Frontal cortex (tissue), 4 donors: Measurements from ENCODE around the gene UBE2D1. TPM values are rescaled to one million over a fixed set of nuclear protein-coding genes. Genes with fewer than 3 reads are reported as not detected.

Source experiments
- DNase-seq, 2 donors: peaks; one replicate each; pipeline ENCODE4 v3.0.0; 2012; ENCODE audit warnings: low spot score in 2 of 2
- FAIRE-seq: peaks from 2 replicates; lab custom pipeline; 2012; peaks lifted over from hg19 to GRCh38; lab: Jason Lieb, UNC
- total RNA-seq: library from RNA; depleted of rRNA; stranded (reverse); fragments of >200 nt; gene quantifications from one replicate; pipeline ENCODE4 v1.2.3, GENCODE V29; 2014
- donor health status: control.
- donor health status: control.
- donor health status: control.

UBE2D1 gene
- total RNA-seq, 1 donor from 2014 or later = 48.5 TPM

DNA sequence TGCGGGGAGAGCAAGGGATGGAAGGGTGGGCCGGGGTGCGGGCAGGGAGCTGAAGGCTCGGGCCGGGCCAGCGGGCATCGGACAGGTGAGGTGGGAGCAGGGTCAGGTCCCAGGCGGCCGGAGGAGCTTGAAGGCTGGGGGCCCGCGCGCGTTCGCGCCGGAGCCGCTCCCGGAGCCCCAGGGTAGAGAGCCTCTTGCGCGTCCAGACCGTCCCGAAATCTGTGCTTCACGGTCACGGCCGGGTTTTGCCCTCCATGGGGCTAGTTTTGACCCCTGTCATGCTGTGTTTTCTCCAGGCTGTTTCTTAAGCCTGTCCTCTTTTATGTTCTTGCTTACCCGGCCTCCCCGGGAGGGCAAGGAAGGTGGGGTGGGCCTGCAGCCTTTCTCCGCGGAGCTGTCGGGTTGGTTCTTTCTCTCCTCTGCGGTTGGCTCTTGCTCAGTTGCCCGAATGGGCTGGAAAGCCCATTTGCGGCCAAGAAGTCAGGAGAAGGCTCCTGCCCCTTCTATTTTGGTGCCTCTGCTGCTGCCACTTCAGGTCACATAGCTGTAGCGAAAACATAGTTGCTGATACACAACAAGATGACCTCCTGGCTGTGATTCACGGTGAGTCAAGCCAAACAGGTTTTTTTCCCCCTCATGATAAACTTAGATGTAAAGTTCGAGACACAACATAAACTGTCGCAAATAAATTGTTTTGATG, 650 bp downstream of the UBE2D1 start:
- DNase-seq (peak in 1 of 2 donors; percentile 15), FAIRE-seq (no peak)

DNA sequence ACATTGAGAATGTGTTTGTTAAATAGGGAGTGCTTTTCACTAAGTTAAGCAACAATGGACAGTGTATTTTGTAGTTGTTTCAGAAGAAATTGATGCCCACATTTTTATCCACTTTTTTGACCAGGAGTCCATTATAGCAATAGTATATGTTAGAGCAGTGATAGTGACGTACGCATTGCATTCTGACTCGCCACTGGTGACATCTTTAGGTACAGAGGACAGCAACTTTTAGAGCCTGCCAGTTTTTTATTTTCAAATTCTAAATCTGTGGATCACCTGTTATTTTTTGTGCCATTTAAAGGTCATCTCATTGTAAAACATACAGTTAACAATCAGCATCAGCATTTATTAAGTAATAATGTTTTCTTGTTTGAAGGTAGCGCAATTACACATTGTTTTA, 1.4 kb downstream of the UBE2D1 start:
- FAIRE-seq (no peak), DNase-seq (no peak)

DNA sequence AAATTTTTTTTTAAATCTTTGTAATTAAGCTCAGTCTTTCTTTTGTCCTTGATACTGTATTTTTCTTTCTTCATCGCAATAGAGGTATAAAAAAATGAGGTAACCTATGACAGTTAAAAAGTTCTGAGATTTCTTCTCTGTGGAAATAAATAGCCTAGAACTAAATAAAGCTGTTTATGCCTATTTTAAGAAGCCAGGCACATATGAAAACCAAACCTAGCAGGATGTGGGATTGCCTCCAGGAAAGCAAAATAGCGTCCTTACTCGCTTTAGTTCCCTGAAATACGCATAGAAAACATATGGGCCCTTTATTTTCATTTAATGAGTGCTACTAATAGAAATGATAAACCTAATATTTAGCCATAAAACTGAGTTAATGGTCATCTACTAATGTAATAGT, 6.6 kb downstream of the UBE2D1 start:
- FAIRE-seq = no peak
- no peak for DNase-seq

DNA sequence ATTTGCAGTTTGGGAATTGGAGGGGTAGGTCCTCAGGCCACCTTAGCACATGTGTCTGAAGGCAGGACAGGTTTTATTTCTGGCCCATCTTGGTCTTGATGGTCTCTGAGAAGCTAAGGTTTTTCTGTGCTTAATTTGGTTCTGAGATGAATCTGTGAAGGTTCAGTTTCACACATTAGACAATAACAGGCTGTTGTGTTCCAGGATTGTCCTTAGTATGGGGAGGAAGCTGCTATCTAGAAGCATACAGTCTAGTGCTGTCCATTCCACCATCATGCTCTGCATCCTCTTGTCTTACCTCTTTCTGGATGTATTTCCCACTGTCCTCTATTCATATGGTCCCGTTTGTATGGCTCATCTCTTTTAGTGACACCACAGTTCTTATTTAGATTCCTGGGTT, 7.1 kb downstream of the UBE2D1 start:
- no peak for FAIRE-seq

DNA sequence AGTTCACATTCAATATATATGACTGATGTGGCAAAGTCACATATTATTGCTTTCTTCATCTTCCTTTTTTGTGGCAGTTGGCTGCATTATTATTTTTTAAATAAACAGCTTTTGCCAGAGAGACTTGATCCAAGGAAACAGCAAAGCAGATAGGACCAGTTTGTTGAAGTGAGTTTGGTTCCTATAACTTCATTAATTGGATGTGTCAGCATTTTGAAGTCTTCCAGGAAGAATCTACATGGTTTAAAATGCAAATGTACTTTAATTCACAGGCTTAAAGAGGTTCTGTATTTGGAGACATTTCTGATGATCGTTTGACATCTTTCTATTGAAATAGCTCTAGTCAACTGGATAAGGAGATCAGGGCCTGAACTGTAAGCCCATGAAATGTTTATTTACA, 13.2 kb downstream of the UBE2D1 start:
- no peak for FAIRE-seq
- DNase-seq = no peak

More for the DNA sequence above, 7.1 kb downstream of the UBE2D1 start:
- DNase-seq = no peak

DNA sequence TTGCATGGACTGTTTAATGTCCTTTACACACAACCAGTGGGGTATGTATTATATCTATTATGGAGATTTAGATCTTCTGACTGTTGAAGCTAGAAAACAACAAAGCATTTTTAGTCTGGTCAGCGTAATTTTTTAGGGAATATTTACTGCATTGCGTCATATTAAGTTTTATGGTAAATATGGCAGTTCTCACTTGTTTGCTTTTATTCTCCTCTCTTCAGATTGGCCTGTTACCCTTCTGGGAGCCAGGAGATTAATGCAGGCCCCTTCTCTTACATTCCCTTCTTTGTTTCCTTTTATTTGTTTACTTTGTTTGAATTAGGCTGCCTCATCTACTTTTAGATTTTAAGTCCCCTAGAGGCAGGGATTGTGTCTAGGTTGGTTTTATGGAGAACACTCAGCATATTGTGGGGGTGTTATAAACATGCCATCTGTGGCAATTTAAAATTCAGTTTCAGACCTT, 13.8 kb downstream of the UBE2D1 start:
- no peak for FAIRE-seq

DNA sequence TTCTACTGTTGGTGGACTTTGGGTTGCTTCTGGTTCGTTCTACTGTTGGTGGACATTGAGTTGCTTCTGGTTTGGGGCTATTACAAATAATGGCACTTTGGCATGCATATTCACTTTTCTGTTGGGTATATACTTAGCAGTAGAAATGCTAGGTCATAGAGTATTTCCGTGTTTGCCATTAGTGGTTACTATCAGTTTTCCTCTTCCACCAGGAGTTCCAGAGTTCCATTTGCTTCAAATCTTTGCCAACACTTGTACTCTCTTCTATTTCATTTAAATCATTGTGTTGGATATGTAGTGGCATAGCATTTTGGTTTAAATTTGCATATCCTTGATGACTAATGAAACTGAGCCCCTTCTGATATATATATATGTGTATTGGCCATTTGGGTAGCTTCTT, 15.2 kb downstream of the UBE2D1 start:
- DNase-seq = no peak
- no peak for FAIRE-seq

More for the DNA sequence above, 13.8 kb downstream of the UBE2D1 start:
- no peak for DNase-seq

DNA sequence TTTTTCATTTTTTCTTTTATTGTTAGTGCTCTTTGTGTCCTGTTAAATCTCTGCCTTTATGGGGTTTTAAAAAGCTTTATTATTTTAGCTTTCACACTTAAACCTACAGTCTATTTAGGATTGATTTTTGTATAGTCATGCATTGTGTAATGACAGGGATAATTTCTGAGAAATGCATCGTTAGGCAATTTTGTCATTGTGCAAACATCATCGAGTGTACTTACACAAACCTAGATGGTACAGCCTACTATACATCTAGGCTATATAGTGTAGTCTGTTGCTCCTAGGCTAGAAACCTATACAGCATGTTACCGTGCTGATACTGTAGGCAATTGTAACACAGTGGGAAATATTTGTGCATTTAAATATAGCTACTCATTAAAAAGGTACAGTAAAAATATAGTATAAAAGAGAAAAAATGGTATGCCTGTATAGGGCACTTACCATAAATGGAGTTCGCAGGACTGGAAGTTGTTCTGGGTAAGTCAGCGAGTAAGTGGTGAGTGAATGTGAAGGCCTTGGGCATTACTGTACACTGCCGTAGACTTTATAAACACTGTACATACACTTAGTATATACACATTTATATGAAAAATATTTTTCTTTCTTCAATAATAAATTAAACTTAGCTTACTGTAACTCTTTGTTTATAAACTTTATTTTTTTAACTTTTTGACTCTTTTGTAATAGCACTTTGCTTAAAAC, 16.0 kb downstream of the UBE2D1 start:
- DNase-seq (no peak), FAIRE-seq (peak; percentile 74)

DNA sequence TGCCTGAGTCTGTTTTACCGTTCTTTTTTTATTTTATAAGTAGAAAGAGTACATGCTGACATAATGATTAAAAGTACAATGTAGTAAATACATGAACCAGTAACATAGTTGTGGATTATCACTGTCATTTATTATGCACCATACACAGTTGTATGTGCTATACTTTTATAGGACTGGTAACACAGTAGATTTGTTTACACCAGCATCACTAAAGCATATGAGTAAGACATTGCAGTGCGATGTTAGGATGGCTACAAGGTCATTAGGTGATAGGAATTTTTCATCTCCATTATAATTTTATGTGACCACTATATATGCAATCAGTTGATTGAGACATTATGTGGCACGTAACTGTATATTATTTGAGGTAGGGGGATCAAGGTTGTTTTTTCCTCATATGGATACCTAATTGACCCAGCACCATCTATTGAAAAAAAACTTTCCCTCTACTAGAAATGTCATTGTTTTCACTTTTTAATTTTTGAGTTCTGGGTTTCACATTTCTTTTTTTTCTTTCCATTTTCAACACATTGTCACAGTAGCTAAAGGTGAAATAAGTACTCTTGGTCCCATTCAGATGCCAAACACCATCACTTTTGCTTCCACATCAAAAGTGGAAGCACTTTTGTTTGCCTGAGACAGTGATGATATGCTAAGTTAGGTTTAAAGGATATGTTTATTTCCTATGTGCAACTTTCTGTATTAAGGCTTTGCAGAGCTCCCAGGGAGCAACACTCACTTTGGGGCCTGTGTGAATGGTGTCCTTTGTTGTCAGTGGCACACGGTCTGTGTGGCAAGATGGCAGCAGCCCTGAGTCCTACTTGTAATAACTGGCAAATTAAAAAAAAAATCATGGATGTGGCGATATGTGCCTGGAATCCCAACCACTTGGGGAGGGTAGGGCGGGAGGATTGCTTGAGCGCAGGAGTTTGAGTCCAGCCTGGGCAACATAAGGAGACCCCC, 17.1 kb downstream of the UBE2D1 start:
- no peak for DNase-seq
- no peak for FAIRE-seq

DNA sequence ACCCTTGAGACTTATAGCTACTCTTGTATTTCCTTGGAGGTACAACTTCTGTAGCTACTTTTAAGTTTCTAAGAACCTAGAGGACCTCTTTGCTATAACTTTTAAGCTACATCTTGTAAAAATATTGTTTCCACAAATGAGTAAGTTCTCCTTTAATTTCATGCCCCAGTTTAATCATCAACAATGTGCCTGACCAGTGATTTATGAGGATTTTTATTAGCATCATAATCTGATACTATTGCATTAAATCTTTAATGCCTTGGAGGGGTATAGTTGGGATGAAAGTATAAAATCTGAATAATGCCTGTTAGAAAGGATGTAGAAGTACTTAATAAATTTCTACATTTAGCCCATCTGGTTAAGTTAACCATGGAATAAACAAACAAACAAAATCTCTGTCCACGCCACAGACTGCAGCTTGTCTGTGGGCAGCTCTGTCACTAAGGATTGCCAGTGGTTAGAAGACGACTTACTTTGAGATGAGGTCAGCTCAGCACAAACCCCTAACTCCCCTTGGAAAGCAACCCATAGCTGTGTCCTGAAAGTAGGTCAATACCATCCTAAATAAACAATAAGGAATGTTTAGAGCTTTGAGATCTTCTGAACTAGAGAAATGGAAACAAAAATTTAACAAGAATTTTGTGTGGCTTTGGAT, 18.3 kb downstream of the UBE2D1 start:
- FAIRE-seq (no peak), DNase-seq (no peak)

DNA sequence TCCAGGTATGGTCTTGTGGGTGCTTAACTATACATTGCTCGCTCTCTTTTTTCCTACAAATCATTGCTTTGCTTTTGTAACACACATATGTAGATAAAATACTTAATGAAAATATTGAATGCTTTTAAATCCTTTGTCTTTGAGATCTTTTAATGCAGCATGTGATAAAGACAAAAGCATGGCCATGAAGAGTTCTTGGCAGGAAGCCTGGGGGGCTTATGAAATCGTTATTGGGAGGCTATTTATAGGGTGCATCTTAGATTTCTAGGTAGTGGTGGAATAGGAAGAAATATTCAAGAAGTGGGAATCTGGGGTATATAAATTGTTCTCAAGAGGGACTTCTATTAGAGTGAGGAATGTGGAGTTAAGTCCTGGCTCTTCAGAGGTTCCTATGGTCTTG, 21.9 kb downstream of the UBE2D1 start:
- DNase-seq (no peak), FAIRE-seq (no peak)

DNA sequence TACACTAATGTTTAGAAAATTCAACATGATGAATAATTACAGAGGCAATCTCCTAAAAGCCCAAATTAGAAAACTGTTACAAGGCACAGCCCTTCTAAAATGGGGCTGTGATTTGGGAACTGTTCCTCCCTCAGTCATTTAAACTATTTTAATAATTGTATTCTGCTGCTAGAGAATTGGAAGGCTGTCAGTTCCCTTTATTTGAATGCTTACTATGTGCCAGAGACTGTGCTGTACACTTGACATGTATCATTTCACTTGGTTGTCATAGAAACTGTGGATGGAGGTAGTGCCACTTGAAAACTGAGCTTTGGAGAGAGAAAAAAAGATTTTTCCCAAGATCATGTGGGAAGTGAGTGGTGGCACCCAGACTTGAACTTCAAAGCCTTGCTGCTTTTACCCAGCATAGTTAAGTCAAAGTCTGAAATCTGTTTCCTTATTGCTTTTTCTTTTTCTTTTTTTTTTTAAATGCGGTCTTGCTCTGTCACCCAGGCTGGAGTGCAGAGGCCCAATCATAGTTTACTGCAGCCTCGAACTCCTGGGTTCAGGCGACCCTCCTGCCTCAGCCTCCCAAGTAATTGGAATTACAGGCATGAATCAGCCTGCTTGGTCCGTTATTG, 23.6 kb downstream of the UBE2D1 start:
- no peak for FAIRE-seq
- no peak for DNase-seq

DNA sequence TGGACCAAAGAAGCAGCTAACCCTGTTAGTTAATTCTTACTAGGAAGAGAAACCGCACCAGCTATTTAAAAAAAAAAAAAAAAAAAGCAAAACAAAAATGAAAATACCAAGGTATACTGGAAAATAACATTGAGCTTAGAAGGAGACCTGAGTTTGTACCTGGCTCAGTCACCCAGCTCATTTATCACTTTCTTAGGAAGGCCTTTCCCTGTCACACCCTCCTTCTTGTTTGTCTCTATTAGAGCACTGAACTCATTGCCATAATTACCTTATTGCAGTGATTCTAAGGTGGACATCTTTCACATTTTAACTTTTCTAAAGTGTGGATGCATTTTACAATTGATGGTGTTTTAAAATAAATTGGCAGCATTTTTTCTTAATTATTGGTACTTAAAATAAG, 24.1 kb downstream of the UBE2D1 start:
- FAIRE-seq = no peak

DNA sequence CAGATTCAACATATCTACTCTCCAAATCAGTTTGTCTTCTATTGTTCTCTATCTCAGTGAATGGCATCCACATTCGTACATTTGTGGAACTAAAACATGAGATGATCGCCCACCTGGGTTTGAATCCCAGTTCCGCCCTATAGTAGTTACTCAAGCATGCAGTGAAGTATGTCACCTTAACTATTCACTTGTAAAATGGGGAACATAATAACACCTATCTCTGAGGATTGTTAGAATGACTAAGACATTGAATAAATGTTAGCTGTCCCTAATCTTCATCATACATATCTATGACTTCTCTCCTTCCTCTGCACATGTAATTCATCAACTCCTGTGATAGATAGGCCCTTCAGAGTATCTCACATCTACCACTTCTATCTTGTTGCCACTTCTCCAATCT, 24.7 kb downstream of the UBE2D1 start:
- no peak for DNase-seq
- FAIRE-seq = no peak

More for the DNA sequence above, 24.1 kb downstream of the UBE2D1 start:
- DNase-seq = no peak

DNA sequence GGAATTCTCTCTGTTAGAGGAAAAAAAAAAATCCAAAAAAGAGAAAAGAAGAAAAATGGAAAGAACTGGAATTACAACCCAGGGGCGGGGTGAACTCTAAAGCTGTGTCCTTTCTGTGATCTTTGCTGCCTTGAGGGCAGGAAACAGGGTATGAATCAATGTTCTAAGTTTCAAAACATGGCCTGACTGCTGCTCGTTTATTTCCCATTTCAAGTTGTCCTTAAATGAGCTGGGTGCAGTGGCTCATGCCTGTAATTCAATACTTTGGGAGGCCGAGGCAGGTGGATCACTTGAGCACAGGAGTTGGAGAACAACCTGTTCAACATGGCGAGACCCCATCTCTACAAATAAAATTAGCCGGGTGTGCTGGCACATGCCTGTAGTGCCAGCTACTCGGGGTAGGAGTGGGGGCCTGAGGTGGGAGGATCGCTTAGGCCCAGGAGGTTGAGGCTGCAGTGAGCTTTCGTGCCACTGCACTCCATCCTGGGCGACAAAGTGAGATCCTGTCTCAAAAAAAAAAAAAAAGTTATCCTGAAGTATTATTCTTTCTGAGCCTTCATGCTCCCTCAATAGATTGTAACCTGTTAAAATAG, 25.7 kb downstream of the UBE2D1 start:
- DNase-seq = no peak
- FAIRE-seq = no peak

DNA sequence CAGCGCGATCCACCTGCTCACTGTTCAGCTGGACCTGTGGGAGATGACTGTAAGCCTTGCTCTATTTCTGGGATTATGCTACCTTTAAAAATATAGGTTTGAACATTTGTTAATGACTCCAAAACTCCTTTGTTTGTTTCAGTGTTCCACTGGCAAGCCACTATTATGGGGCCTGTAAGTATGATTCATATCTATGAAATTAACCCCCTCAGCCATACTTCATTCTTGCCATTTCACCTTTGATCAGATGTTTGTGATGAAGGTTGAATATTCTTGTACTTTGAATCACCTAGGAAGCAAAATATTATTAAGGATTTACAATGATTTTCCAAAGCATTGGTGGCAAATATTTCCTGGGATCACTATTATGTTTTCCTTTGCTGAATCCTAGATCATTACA, 26.5 kb downstream of the UBE2D1 start:
- DNase-seq = no peak
- FAIRE-seq = no peak

DNA sequence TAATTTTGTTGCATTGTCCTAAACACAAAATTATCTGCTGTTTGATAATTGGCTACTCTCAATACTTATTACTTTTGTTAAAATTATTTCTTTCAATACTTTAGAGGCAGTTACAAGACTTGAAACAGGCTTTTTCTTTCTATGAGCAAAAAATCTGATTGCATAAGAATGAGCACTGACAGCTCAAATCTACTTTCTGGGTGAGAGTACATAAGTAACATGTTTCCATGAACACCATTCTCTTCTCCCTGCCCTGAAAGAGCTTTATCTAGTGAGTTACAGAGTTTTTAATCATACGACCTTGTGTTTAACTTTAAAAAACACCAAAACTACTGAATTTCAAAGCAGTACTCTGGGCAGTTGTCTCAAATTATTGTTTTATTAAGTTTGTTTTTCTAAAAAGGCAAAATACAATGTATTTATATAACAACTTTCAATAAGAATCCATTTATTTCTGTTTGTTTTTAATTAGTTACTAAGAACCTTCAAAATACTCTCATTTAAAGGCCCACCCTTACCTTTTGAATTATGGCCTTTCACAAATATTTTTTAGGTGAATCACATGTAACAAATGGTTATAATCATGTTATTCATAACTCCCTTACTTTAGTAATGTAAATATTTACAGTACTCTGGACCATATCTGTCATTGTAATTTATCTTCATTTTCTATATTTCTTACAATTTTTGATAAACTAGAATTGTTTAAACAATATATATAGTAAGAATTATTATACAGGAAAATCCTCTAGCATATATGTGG, 27.4 kb downstream of the UBE2D1 start:
- no peak for DNase-seq
- peak; percentile 57 for FAIRE-seq

DNA sequence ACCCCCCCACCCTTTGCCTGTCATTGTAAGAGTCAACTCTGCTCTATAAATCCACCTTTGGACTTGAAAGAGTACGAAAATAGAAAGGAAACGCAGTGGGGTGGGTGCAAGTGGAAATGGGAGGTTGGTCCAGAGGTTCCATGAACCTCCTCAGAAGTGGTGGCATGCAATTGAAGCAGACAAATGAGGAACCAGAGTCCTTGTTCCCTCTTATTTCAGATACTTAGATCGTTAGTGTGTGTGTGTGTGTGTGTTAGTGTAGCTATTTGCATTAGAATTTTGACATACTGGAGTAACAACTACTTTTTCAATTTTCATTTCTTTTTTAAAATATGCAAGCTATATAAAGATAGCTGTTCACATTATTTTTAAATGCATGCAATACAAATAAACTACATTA, 32.3 kb downstream of the UBE2D1 start:
- FAIRE-seq (peak; percentile 64), DNase-seq (no peak)
